ENCODE measurements around the gene ENTHD1.

Gene ENTHD1

GRCh38 chr22:39744353-39744752 lies 149.2 kb downstream of the ENTHD1 start:
- Histone ChIP-seq H3K36me3 (ENCODE audit: low read length) (no peaks in the 10 kb centered on the region), H3K27ac (ENCODE audit: low read depth, low read length) (no peak overlapping the region), H3K4me2 (ENCODE audit: low read depth, low read length, poor library complexity, severe bottlenecking) (no peak overlapping the region), H3K9me3 (ENCODE audit: insufficient read depth, low read length) (no peaks in the 10 kb centered on the region), H3K27me3 (ENCODE audit: low read length) (no peaks in the 10 kb centered on the region), H3K9ac (ENCODE audit: low read length) (no peak overlapping the region), H4K20me1 (ENCODE audit: low read depth, low read length) (no peaks in the 10 kb centered on the region), H2AFZ (ENCODE audit: low read depth, low read length, severe bottlenecking) (no peak overlapping the region), H3K9me2 (replicated peaks; ENCODE audit: insufficient read depth, low read length) (no peaks in the 10 kb centered on the region), H3F3A (ENCODE audit: insufficient read depth) (no peaks in the 10 kb centered on the region), H3K79me2 (ENCODE audit: insufficient read depth, low read length) (no peaks in the 10 kb centered on the region), H3K4me3 (ENCODE audit: insufficient read depth, low read length, poor library complexity, severe bottlenecking) (no peak overlapping the region)
- no peak for TF ChIP-seq CTCF (IDR thresholded peaks at IDR 0.05; ENCODE audit: insufficient read depth, low read length, poor library complexity, severe bottlenecking)
- TF ChIP-seq EZH2phosphoT487 (conservative IDR thresholded peaks at IDR 0.05; ENCODE audit: low read length), result no peak

- Histone ChIP-seq H3K4me3 (ENCODE audit: insufficient read depth, low read length, poor library complexity, severe bottlenecking) (no peak overlapping the region), H3K9me3 (ENCODE audit: insufficient read depth, low read length) (no peaks in the 10 kb centered on the region), H3K9ac (ENCODE audit: low read length) (no peak overlapping the region), H3F3A (ENCODE audit: insufficient read depth) (no peaks in the 10 kb centered on the region), H3K36me3 (ENCODE audit: low read length) (no peaks in the 10 kb centered on the region), H2AFZ (ENCODE audit: low read depth, low read length, severe bottlenecking) (no peak overlapping the region), H3K79me2 (ENCODE audit: insufficient read depth, low read length) (no peaks in the 10 kb centered on the region), H3K27me3 (ENCODE audit: low read length) (no peaks in the 10 kb centered on the region), H3K27ac (ENCODE audit: low read depth, low read length) (no peak overlapping the region), H3K4me2 (ENCODE audit: low read depth, low read length, poor library complexity, severe bottlenecking) (no peak overlapping the region), H3K9me2 (replicated peaks; ENCODE audit: insufficient read depth, low read length) (no peaks in the 10 kb centered on the region), H4K20me1 (ENCODE audit: low read depth, low read length) (no peaks in the 10 kb centered on the region)
- no peak for TF ChIP-seq EZH2phosphoT487 (conservative IDR thresholded peaks at IDR 0.05; ENCODE audit: low read length)
- TF ChIP-seq CTCF (IDR thresholded peaks at IDR 0.05; ENCODE audit: insufficient read depth, low read length, poor library complexity, severe bottlenecking), result no peak
Measured at GRCh38 chr22:39743935-39744334, 149.6 kb downstream of the ENTHD1 start.

GRCh38 chr22:39739338-39740027 lies 154.1 kb downstream of the ENTHD1 start:
- H3K36me3 ChIP-seq (ENCODE audit: low read length), result no peaks in the 10 kb centered on the region
- H3K9me2 ChIP-seq (replicated peaks; ENCODE audit: insufficient read depth, low read length), result no peaks in the 10 kb centered on the region
- H3K27ac ChIP-seq (ENCODE audit: low read depth, low read length), result no peak overlapping the region
- H3K9ac ChIP-seq (ENCODE audit: low read length), result no peak overlapping the region
- TF ChIP-seq EZH2phosphoT487 (conservative IDR thresholded peaks at IDR 0.05; ENCODE audit: low read length), result no peak
- TF ChIP-seq CTCF (IDR thresholded peaks at IDR 0.05; ENCODE audit: insufficient read depth, low read length, poor library complexity, severe bottlenecking), result no peak
- no peaks in the 10 kb centered on the region for H3K79me2 ChIP-seq (ENCODE audit: insufficient read depth, low read length)
- no peak overlapping the region for H2AFZ ChIP-seq (ENCODE audit: low read depth, low read length, severe bottlenecking)
- no peak overlapping the region for H3K4me3 ChIP-seq (ENCODE audit: insufficient read depth, low read length, poor library complexity, severe bottlenecking)
- no peaks in the 10 kb centered on the region for H3K9me3 ChIP-seq (ENCODE audit: insufficient read depth, low read length)
- H3K27me3 ChIP-seq (ENCODE audit: low read length), result no peaks in the 10 kb centered on the region
- no peaks in the 10 kb centered on the region for H4K20me1 ChIP-seq (ENCODE audit: low read depth, low read length)
- H3F3A ChIP-seq (ENCODE audit: insufficient read depth), result no peaks in the 10 kb centered on the region
- H3K4me2 ChIP-seq (ENCODE audit: low read depth, low read length, poor library complexity, severe bottlenecking), result no peak overlapping the region

Measured in SU-DHL-6 (cell line).